Measurements from ENCODE around the gene DGAT2.

DGAT2 gene

GRCh38 chr11:75790986-75791385, 22.4 kb downstream of the DGAT2 start:
- TF ChIP-seq, protein P1, sequence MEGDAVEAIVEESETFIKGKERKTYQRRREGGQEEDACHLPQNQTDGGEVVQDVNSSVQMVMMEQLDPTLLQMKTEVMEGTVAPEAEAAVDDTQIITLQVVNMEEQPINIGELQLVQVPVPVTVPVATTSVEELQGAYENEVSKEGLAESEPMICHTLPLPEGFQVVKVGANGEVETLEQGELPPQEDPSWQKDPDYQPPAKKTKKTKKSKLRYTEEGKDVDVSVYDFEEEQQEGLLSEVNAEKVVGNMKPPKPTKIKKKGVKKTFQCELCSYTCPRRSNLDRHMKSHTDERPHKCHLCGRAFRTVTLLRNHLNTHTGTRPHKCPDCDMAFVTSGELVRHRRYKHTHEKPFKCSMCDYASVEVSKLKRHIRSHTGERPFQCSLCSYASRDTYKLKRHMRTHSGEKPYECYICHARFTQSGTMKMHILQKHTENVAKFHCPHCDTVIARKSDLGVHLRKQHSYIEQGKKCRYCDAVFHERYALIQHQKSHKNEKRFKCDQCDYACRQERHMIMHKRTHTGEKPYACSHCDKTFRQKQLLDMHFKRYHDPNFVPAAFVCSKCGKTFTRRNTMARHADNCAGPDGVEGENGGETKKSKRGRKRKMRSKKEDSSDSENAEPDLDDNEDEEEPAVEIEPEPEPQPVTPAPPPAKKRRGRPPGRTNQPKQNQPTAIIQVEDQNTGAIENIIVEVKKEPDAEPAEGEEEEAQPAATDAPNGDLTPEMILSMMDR (IDR thresholded peaks at IDR 0.05; ENCODE audit: control extremely low read depth, extremely low read depth, low read depth, missing control alignments), result no peak
- ChIA-PET CTCF (interaction anchor here (1.3 to 10.9 kb wide), 3 partner anchors 9 to 77 kb away, joined by 3 to 85 read pairs (median 8); no protein-coding TSS in a partner anchor), POLR2A (no interaction called here)
- DNase-seq (ENCODE audit: extremely low spot score), result no peak

DNA sequence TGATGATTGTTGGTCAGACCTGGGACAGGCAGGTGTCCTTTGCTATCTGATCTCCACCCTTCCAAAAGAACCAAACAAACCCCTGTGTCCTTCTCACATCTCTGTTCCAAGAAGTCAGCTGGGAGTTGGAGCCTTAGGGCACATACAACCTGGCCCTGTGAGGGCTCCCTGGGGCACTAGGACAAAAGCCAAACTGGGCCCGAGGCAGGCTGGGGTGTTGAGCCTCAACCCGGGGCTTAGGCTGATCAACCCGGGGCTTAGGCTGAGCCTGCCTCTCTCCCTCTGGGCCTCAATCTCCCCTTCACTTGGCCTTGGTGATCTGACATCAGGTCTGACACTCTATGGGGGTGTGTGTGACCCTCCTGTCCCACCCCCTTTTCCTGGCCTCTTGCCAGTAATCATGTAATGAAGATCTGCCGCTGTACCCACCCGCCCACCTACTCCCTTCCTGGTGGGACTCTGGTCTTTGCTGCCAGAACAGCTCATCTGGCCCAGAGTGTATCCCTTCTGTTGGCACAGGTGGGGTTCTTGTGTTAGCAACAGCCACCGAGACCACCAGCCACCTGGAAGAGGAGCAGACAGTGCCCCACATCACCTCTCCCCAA, 23.7 kb downstream of the DGAT2 start:
- CTCF ChIA-PET, result interaction anchor here (1.0 to 10.9 kb wide), 3 partner anchors 8 to 64 kb away, joined by 3 to 85 read pairs (median 8); no protein-coding TSS in a partner anchor
- POLR2A ChIA-PET, result no interaction called here
- DNase-seq (ENCODE audit: extremely low spot score), result no peak
- TF ChIP-seq, protein P1 (IDR thresholded peaks at IDR 0.05; ENCODE audit: control extremely low read depth, extremely low read depth, low read depth, missing control alignments), result no peak

GRCh38 chr11:75792997-75793800, 24.6 kb downstream of the DGAT2 start:
- CTCF ChIA-PET, result interaction anchor here (1.1 to 10.9 kb wide), 6 partner anchors 7 to 75 kb away, joined by 3 to 85 read pairs (median 4); no protein-coding TSS in a partner anchor
- DNase-seq (ENCODE audit: extremely low spot score), result no peak
- TF ChIP-seq, protein P1 (IDR thresholded peaks at IDR 0.05; ENCODE audit: control extremely low read depth, extremely low read depth, low read depth, missing control alignments), result no peak
- POLR2A ChIA-PET, result no interaction called here

DNA sequence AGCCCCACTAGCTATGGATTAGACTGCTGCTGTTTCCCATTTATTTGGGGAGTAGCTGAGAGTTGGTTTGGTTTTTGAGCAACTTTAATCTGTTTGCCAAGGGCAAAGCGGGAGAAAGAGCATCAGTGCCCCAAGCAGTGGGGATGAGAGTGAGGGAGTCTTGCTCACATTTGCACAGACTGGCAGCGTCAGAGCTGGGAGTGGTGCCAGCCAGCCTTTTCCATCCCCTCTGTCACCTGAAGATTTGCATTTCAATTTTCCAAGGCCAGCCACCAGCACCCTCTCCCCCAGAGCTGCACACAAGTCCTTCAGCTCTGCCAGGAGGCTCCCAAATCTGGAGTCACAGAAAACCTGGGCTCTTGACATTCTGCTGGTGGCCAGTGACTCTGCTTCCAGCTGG, 25.4 kb downstream of the DGAT2 start:
- CTCF ChIA-PET, result interaction anchor here (1.0 to 10.9 kb wide), 6 partner anchors 7 to 359 kb away, joined by 3 to 85 read pairs (median 3); no protein-coding TSS in a partner anchor
- POLR2A ChIA-PET, result no interaction called here
- TF ChIP-seq, protein P1 (IDR thresholded peaks at IDR 0.05; ENCODE audit: control extremely low read depth, extremely low read depth, low read depth, missing control alignments), result no peak
- DNase-seq (ENCODE audit: extremely low spot score), result no peak

GRCh38 chr11:75795276-75796090, 26.9 kb downstream of the DGAT2 start:
- no peak for DNase-seq (ENCODE audit: extremely low spot score)
- ChIA-PET POLR2A (no interaction called here), CTCF (interaction anchor here (1.3 to 10.9 kb wide), 3 partner anchors 5 to 357 kb away, joined by 3 to 85 read pairs (median 19); no protein-coding TSS in a partner anchor)
- TF ChIP-seq, protein P1 (IDR thresholded peaks at IDR 0.05; ENCODE audit: control extremely low read depth, extremely low read depth, low read depth, missing control alignments), result no peak

- ChIA-PET POLR2A (no interaction called here), CTCF (interaction anchor here (1.3 to 5.4 kb wide), 2 partner anchors 36 to 356 kb away, joined by 3 to 19 read pairs; no protein-coding TSS in a partner anchor)
- TF ChIP-seq, protein P1 (IDR thresholded peaks at IDR 0.05; ENCODE audit: control extremely low read depth, extremely low read depth, low read depth, missing control alignments), result no peak
- DNase-seq (ENCODE audit: extremely low spot score), result no peak
Measured at GRCh38 chr11:75796091-75796435, 27.5 kb downstream of the DGAT2 start.
